NT2/D1 (cell line): ENCODE measurements around the gene HTT.
"Not testable (repeated sequence)": the region's sequence is repeated elsewhere in the genome, so short reads cannot be mapped to it uniquely, and the experiment has no call there.

Experiments used
- DNase-seq: peaks from one replicate; pipeline ENCODE4 v3.0.0-alpha.2; 2011; ENCODE audit warnings: low read depth, low spot score
- H3K27me3 ChIP-seq: 2 replicates; pipeline ENCODE4 v1.6.0; 2011; ENCODE audit warnings: mild to moderate bottlenecking; ENCODE audit not compliant: insufficient read length, insufficient read depth
- H3K36me3 ChIP-seq: 2 replicates; pipeline ENCODE4 v1.6.1; 2011; ENCODE audit warnings: mild to moderate bottlenecking, low read length, mixed read lengths; ENCODE audit not compliant: insufficient read depth, insufficient read length
- H3K4me1 ChIP-seq: 2 replicates; pipeline ENCODE4 v1.5.1; 2011; ENCODE audit not compliant: insufficient read depth, insufficient read length
- H3K4me3 ChIP-seq: 2 replicates; pipeline ENCODE4 v1.5.1; 2011; ENCODE audit warnings: low read depth; ENCODE audit not compliant: insufficient read length
- H3K9ac ChIP-seq: 2 replicates; pipeline ENCODE4 v1.6.0; 2011; ENCODE audit warnings: low read depth; ENCODE audit not compliant: insufficient read length
- H3K9me3 ChIP-seq: 2 replicates; pipeline ENCODE4 v1.5.1; 2011; ENCODE audit warnings: mild to moderate bottlenecking, low read length; ENCODE audit not compliant: insufficient read depth
- SUZ12 ChIP-seq: IDR thresholded peaks from 2 replicates; pipeline ENCODE4 v1.6.1; 2011; ENCODE audit not compliant: insufficient read length, insufficient read depth; ENCODE audit errors: extremely low read depth
- YY1 ChIP-seq: IDR thresholded peaks from 2 replicates; pipeline ENCODE4 v1.6.1; 2011; ENCODE audit not compliant: insufficient read length, insufficient read depth
- ZNF274 ChIP-seq: IDR thresholded peaks from 2 replicates; pipeline ENCODE4 v1.6.1; 2011; ENCODE audit warnings: mild to moderate bottlenecking, low read depth, low read length

HTT gene

GRCh38 chr4:3135155-3136011, 60.9 kb downstream of the HTT start:
- no peak overlapping the region for H3K9ac ChIP-seq
- H3K27me3 ChIP-seq, result no peaks in the 10 kb centered on the region
- no peaks in the 10 kb centered on the region for H3K4me1 ChIP-seq
- H3K4me3 ChIP-seq, result no peak overlapping the region
- peaks cover 84% of the 10 kb centered on the region for H3K36me3 ChIP-seq
- TF ChIP-seq SUZ12, result no peak
- no peak for TF ChIP-seq YY1
- TF ChIP-seq ZNF274, result no peak
- H3K9me3 ChIP-seq, result no peaks in the 10 kb centered on the region
- DNase-seq, result no peak

- Histone ChIP-seq H3K36me3 (peaks cover 84% of the 10 kb centered on the region), H3K4me3 (no peak overlapping the region), H3K9me3 (no peaks in the 10 kb centered on the region), H3K9ac (no peak overlapping the region), H3K27me3 (no peaks in the 10 kb centered on the region), H3K4me1 (no peaks in the 10 kb centered on the region)
- TF ChIP-seq SUZ12, result no peak
- TF ChIP-seq YY1, result no peak
- no peak for TF ChIP-seq ZNF274
- DNase-seq, result no peak
These were observed 62.0 kb downstream of the HTT start for GRCh38 chr4:3136454-3136853.

- H3K4me1 ChIP-seq, result no peaks in the 10 kb centered on the region
- TF ChIP-seq ZNF274, result no peak
- no peak for TF ChIP-seq YY1
- TF ChIP-seq SUZ12, result no peak
- no peaks in the 10 kb centered on the region for H3K27me3 ChIP-seq
- no peaks in the 10 kb centered on the region for H3K9me3 ChIP-seq
- DNase-seq, result no peak
- H3K9ac ChIP-seq, result no peak overlapping the region
- H3K4me3 ChIP-seq, result no peak overlapping the region
- H3K36me3 ChIP-seq, result peaks cover 84% of the 10 kb centered on the region
These were observed 63.4 kb downstream of the HTT start for GRCh38 chr4:3137908-3138307.

GRCh38 chr4:3145234-3145924, 70.9 kb downstream of the HTT start:
- no peak for DNase-seq
- H3K36me3 ChIP-seq, result peaks cover 88% of the 10 kb centered on the region
- TF ChIP-seq SUZ12, result no peak
- no peak for TF ChIP-seq YY1
- TF ChIP-seq ZNF274, result no peak

GRCh38 chr4:3148926-3149325, 74.4 kb downstream of the HTT start:
- H3K4me1 ChIP-seq, result no peaks in the 10 kb centered on the region
- H3K4me3 ChIP-seq, result no peak overlapping the region
- DNase-seq, result no peak
- no peaks in the 10 kb centered on the region for H3K27me3 ChIP-seq
- peaks cover 93% of the 10 kb centered on the region for H3K36me3 ChIP-seq
- H3K9ac ChIP-seq, result no peak overlapping the region
- H3K9me3 ChIP-seq, result no peaks in the 10 kb centered on the region
- TF ChIP-seq ZNF274 (no peak), SUZ12 (no peak), YY1 (no peak)

More at GRCh38 chr4:3145234-3145924, 70.9 kb downstream of the HTT start:
- Histone ChIP-seq H3K9ac (no peak overlapping the region), H3K27me3 (no peaks in the 10 kb centered on the region), H3K9me3 (no peaks in the 10 kb centered on the region), H3K4me1 (no peaks in the 10 kb centered on the region), H3K4me3 (no peak overlapping the region)

- H3K36me3 ChIP-seq, result peaks cover 92% of the 10 kb centered on the region
- H3K27me3 ChIP-seq, result not testable (repeated sequence)
These were observed 76.8 kb downstream of the HTT start for GRCh38 chr4:3151238-3151637.

GRCh38 chr4:3157366-3157765, 82.9 kb downstream of the HTT start:
- DNase-seq, result no peak
- H3K4me3 ChIP-seq, result no peak overlapping the region
- H3K36me3 ChIP-seq, result peaks cover 74% of the 10 kb centered on the region
- H3K9ac ChIP-seq, result no peak overlapping the region
- peaks cover 2% of the 10 kb centered on the region for H3K4me1 ChIP-seq
- no peaks in the 10 kb centered on the region for H3K27me3 ChIP-seq
- TF ChIP-seq ZNF274, result no peak
- no peak for TF ChIP-seq YY1
- TF ChIP-seq SUZ12, result no peak
- H3K9me3 ChIP-seq, result peaks cover 8% of the 10 kb centered on the region; the same call in 1 of the 2 replicates

More at GRCh38 chr4:3151238-3151637, 76.8 kb downstream of the HTT start:
- not testable (repeated sequence) for DNase-seq, H3K9me3 ChIP-seq, H3K4me3 ChIP-seq, H3K4me1 ChIP-seq, H3K9ac ChIP-seq
